B cell (primary cell): ENCODE results near the gene SHC2. TPM values are rescaled to one million over a fixed set of nuclear protein-coding genes. Genes with fewer than 3 reads are reported as not detected.

Source experiments
- ATAC-seq: fragments of 200-7000 bp; cut with Tn5 transposase; one replicate; pipeline ENCODE4 v1.10.0; 2021; ENCODE audit warnings: low read depth, mild to moderate bottlenecking, moderate number of reproducible peaks, moderate library complexity
- CTCF ChIA-PET: fragments of 350-600 bp; sonication (Branson Sonifier 250); formaldehyde crosslinking; loops from one replicate; lab custom pipeline; 2021; ENCODE audit warnings: antibody characterized with exemption, inconsistent platforms; lab: Charles Lee
- POLR2A ChIA-PET: fragments of 350-600 bp; sonication (Branson Sonifier 250); formaldehyde crosslinking; loops from one replicate; lab custom pipeline; 2021; ENCODE audit warnings: antibody characterized with exemption; lab: Charles Lee
- DNase-seq: peaks from one replicate; pipeline ENCODE4 v3.0.0; 2013
- H2AFZ ChIP-seq: 2 replicates; pipeline ENCODE4 v1.6.1; 2012; ENCODE audit warnings: mild to moderate bottlenecking, low read depth, low read length; ENCODE audit not compliant: insufficient read depth, poor library complexity, severe bottlenecking
- H3K27ac ChIP-seq, 2 donors: 1 replicate in 1 of 2; 2 replicates in 1 of 2; pipeline ENCODE4 v1.5.1; 2012 to 2013; ENCODE audit warnings: low read length in 2 of 2, mild to moderate bottlenecking in 2 of 2, moderate library complexity in 1 of 2
- H3K27me3 ChIP-seq, 4 experiments: fragments of 200-600 bp in 1 of 4; sonication (generic) in 1 of 4; replicated peaks in 1 of 4; 1 replicate in 2 of 4; 2 replicates in 2 of 4; pipeline versions ENCODE4 v1.6.1 to v1.7.0; 2013 to 2016; ENCODE audit warnings: low read length in 3 of 4, mild to moderate bottlenecking in 2 of 4, mixed read lengths in 1 of 4, moderate library complexity in 1 of 4; ENCODE audit not compliant: insufficient read depth in 4 of 4, control insufficient read depth in 3 of 4; ENCODE audit errors: control extremely low read depth in 1 of 4
- H3K36me3 ChIP-seq, 2 experiments: replicated peaks in 1 of 2; 1 replicate in 1 of 2; 2 replicates in 1 of 2; pipeline versions ENCODE4 v1.6.1 to v1.7.1; 2013; ENCODE audit warnings: low read length in 1 of 2; ENCODE audit not compliant: insufficient read depth in 2 of 2, control insufficient read depth in 1 of 2; ENCODE audit errors: control extremely low read depth in 1 of 2, extremely low read depth in 1 of 2
- H3K4me1 ChIP-seq, 2 donors: fragments of 200-600 bp in 1 of 2; sonication (generic) in 1 of 2; 1 replicate in 1 of 2; 2 replicates in 1 of 2; pipeline versions ENCODE4 v1.5.1 to v1.6.1; 2013 to 2017; ENCODE audit warnings: low read length in 2 of 2; ENCODE audit not compliant: control insufficient read depth in 2 of 2, insufficient read depth in 2 of 2
- H3K4me2 ChIP-seq: replicated peaks from 2 replicates; pipeline ENCODE3; 2012; ENCODE audit warnings: mild to moderate bottlenecking, low read depth, low read length; ENCODE audit not compliant: poor library complexity, severe bottlenecking
- H3K4me3 ChIP-seq, 5 experiments: fragments of 200-600 bp in 1 of 5; sonication (generic) in 1 of 5; 1 replicate in 3 of 5; 2 replicates in 2 of 5; pipeline versions ENCODE4 v1.5.1 to v1.7.0; 2011 to 2016; ENCODE audit warnings: low read length in 4 of 5, mild to moderate bottlenecking in 4 of 5, low read depth in 2 of 5, control low read depth in 1 of 5, moderate library complexity in 1 of 5; ENCODE audit not compliant: insufficient read depth in 1 of 5; ENCODE audit errors: control extremely low read depth in 1 of 5, extremely low read depth in 1 of 5
- H3K79me2 ChIP-seq: fragments of 200-600 bp; sonication (generic); one replicate; pipeline ENCODE4 v1.6.0; 2016; ENCODE audit warnings: low read length; ENCODE audit not compliant: control insufficient read depth, insufficient read depth
- H3K9ac ChIP-seq: fragments of 200-600 bp; sonication (generic); 2 replicates; pipeline ENCODE4 v1.6.1; 2017; ENCODE audit warnings: mild to moderate bottlenecking, low read length, moderate library complexity
- H3K9me3 ChIP-seq, 3 donors: one replicate each; pipeline versions ENCODE4 v1.6.1 to v1.7.1; 2013; ENCODE audit warnings: low read length in 2 of 3; ENCODE audit not compliant: control insufficient read depth in 2 of 3, insufficient read depth in 1 of 3; ENCODE audit errors: control extremely low read depth in 1 of 3
- H4K20me1 ChIP-seq: 2 replicates; pipeline ENCODE4 v1.6.0; 2012; ENCODE audit warnings: mild to moderate bottlenecking, low read length; ENCODE audit not compliant: insufficient read depth, control insufficient read depth, poor library complexity, severe bottlenecking
- H3K27ac Mint-ChIP-seq: one replicate; pipeline ENCODE4 v1.8.0; 2021; ENCODE audit warnings: mixed read lengths
- H3K27me3 Mint-ChIP-seq: one replicate; pipeline ENCODE4 v1.8.0; 2021; ENCODE audit warnings: mixed read lengths
- H3K4me1 Mint-ChIP-seq: one replicate; pipeline ENCODE4 v1.8.0; 2021; ENCODE audit warnings: mixed read lengths
- H3K4me3 Mint-ChIP-seq: one replicate; pipeline ENCODE4 v1.8.0; 2021; ENCODE audit warnings: mixed read lengths
- H3K9me3 Mint-ChIP-seq: one replicate; pipeline ENCODE4 v1.8.0; 2022; ENCODE audit warnings: mixed read lengths; ENCODE audit not compliant: insufficient read depth
- EZH2 ChIP-seq: IDR thresholded peaks from 2 replicates; pipeline ENCODE4 v1.6.1; 2012; ENCODE audit warnings: borderline replicate concordance, low read depth, mild to moderate bottlenecking, moderate library complexity, low read length; ENCODE audit not compliant: insufficient read depth, poor library complexity, severe bottlenecking
- WGBS: methylation state at CpG from one replicate; pipeline ENCODE4 v1.1.5; 2013; ENCODE audit warnings: missing lambda C conversion rate; ENCODE audit not compliant: insufficient coverage; 5-methylcytosine and 5-hydroxymethylcytosine counted together
- intact Hi-C: fragments of 100-400 bp; cut with micrococcal nuclease; formaldehyde crosslinking; loops from one replicate; pipeline ENCODE4 v1.10.0; 2022
- polyA plus RNA-seq: library from polyadenylated mRNA; depleted of rRNA; stranded (reverse); fragments of >200 nt; gene quantifications from 2 replicates; pipeline ENCODE4 v1.2.3, GENCODE V29; 2012
- total RNA-seq, 2 donors: library from RNA; stranded (reverse); fragments of 120-200 nt in 1 of 2; gene quantifications; 1 replicate in 1 of 2; 2 replicates in 1 of 2; pipeline versions ENCODE4 v1.2.3 to v1.2.4, GENCODE V29; 2013 to 2022
- TF ChIP-seq, protein P1 (sequence below): fragments of 200-600 bp; IDR thresholded peaks from one replicate; pipeline ENCODE4 v1.8.0; 2022; ENCODE audit warnings: antibody characterized with exemption, mild to moderate bottlenecking

SHC2 gene
- total and polyA plus RNA-seq, 2 donors (not counting 1 experiment from before 2014, with no cell fraction given) = 0.19 TPM; not detected in 1

DNA sequence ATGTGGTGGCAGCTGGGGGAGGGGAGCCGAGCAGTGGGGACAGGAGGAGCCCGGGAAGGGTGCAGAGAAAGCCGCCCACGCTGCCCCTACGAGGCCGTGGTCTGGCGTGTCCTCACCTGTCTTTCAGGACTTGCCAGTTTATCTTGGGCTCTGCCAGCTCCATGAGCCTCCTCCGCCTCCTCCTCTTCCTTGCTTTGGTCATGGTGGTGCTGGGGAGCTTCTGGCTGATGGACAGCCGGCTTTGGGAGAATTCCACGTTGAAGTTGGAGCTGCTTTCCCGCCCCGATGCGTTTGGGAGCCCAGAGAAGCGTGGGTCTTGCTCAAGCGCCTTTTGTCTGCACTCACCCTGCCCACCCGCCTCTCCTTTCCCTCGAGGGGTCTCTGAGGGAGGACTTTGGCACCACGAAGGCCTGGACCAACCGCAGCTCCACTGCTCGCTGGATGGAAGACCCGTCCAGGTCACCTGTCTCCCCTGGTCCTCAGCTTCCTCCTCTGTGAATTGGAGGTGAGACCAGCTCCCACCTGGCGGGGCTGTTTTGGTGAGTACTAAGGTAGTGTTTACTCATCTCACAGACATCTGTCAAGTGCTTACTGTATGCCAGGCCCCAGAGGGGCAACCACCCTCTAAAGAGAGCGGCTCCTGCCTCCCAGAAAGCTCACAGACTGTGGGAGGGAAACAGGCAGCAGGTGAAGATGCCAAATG lies 86.5 kb downstream of the SHC2 start:
- Histone ChIP-seq H4K20me1 (no peaks in the 10 kb centered on the region), H3K4me3 (no peak overlapping the region), H3K27ac (no peak overlapping the region), H3K79me2 (no peaks in the 10 kb centered on the region), H3K36me3 (no peaks in the 10 kb centered on the region), H3K4me2 (no peak overlapping the region), H3K9ac (no peak overlapping the region), H3K9me3 (peaks cover 0 to 6% (median 0%) of the 10 kb centered on the region in 3 donors), H3K27me3 (peaks cover 0 to 9% (median 0%) of the 10 kb centered on the region in 4 experiments), H3K4me1 (no peaks in the 10 kb centered on the region), H2AFZ (no peak overlapping the region)
- intact Hi-C loops = no loop called here
- no peaks in the 10 kb centered on the region for H3K9me3 Mint-ChIP-seq
- DNase-seq (no peak), ATAC-seq (no peak)
- no peak overlapping the region for H3K4me3 Mint-ChIP-seq
- no peaks in the 10 kb centered on the region for H3K4me1 Mint-ChIP-seq
- ChIA-PET CTCF (no interaction called here), POLR2A (no interaction called here)
- WGBS = 89% methylated on average over 17 of the region's 23 CpGs
- no peak overlapping the region for H3K27ac Mint-ChIP-seq
- peaks cover 15% of the 10 kb centered on the region for H3K27me3 Mint-ChIP-seq
- TF ChIP-seq, protein P1, sequence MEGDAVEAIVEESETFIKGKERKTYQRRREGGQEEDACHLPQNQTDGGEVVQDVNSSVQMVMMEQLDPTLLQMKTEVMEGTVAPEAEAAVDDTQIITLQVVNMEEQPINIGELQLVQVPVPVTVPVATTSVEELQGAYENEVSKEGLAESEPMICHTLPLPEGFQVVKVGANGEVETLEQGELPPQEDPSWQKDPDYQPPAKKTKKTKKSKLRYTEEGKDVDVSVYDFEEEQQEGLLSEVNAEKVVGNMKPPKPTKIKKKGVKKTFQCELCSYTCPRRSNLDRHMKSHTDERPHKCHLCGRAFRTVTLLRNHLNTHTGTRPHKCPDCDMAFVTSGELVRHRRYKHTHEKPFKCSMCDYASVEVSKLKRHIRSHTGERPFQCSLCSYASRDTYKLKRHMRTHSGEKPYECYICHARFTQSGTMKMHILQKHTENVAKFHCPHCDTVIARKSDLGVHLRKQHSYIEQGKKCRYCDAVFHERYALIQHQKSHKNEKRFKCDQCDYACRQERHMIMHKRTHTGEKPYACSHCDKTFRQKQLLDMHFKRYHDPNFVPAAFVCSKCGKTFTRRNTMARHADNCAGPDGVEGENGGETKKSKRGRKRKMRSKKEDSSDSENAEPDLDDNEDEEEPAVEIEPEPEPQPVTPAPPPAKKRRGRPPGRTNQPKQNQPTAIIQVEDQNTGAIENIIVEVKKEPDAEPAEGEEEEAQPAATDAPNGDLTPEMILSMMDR = no peak
- TF ChIP-seq EZH2 = no peak

DNA sequence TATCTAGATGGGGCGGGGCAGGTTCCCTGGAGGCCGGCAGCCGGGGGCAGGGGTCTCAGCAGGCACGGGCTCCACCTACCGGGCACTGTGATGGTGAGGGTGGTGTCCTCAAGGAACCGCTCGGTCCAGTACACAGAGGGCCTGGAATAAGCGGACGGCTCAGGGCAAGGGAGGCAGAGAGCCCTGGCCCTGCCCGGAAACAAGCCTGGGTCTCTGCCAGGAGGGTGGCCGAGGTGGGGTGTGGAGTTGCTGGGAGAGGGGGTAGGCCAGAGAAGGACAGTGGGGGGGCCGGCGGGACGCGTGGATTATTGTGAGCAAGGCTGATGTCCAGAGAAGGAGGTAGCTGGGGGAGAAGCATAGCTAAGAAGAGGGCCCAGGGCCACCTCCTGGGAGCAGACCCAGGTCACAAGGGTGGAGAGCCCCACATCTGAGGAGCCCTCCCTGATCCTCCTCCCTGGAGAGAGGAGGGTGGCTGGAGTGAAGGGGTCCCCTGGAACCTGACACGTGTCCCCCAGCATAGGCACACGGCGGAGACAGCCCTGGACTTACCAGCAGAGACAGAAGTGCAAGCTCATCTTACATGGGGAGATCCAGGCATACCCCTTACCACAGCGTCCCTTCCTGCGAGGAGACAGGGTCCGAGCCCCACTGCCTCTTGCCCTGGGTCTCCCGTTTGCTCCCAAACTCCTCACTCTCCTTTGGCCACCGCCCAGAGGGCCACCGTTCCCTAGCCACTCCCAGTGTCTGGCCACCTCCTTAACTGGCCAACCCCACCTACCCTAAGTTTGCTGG lies 87.2 kb downstream of the SHC2 start:
- Histone ChIP-seq H4K20me1 (no peaks in the 10 kb centered on the region), H3K4me3 (no peak overlapping the region), H3K27ac (no peak overlapping the region), H3K36me3 (no peaks in the 10 kb centered on the region), H3K4me2 (no peak overlapping the region), H3K9ac (no peak overlapping the region), H3K9me3 (peaks cover 0 to 6% (median 0%) of the 10 kb centered on the region in 3 donors), H3K4me1 (no peaks in the 10 kb centered on the region), H3K27me3 (peaks cover 0 to 9% (median 0%) of the 10 kb centered on the region in 4 experiments), H3K79me2 (no peaks in the 10 kb centered on the region), H2AFZ (no peak overlapping the region)
- Mint-ChIP-seq H3K4me1 (no peaks in the 10 kb centered on the region), H3K9me3 (no peaks in the 10 kb centered on the region), H3K27ac (no peak overlapping the region), H3K27me3 (peaks cover 21% of the 10 kb centered on the region), H3K4me3 (no peak overlapping the region)
- DNase-seq (no peak), ATAC-seq (no peak)
- TF ChIP-seq, protein P1 = no peak
- TF ChIP-seq EZH2 = no peak
- 86% methylated on average over 16 of the region's 24 CpGs for WGBS
- POLR2A ChIA-PET = no interaction called here
- CTCF ChIA-PET = no interaction called here
- intact Hi-C loops = no loop called here
